ENCODE data around the gene MAGEF1. TPM values are rescaled to one million over a fixed set of nuclear protein-coding genes. Genes with fewer than 3 reads are reported as not detected.
A peak's percentile ranks its signal among the peaks of the same experiment; 100 is the strongest.
"Not testable (repeated sequence)": the region's sequence is repeated elsewhere in the genome, so short reads cannot be mapped to it uniquely, and the experiment has no call there.

MAGEF1 gene
- total and polyA plus RNA-seq, 5 donors from 2014 or later: 5.2 to 27.0 (median 20.2) TPM

GRCh38 chr3:184733971-184734608 lies 22.2 kb upstream of the MAGEF1 start:
- Histone ChIP-seq H3K4me3 (ENCODE audit: low read depth, low read length) (no peak overlapping the region), H3K27ac (ENCODE audit: insufficient read depth, low read length, poor library complexity, severe bottlenecking) (no peak overlapping the region), H3K27me3 (ENCODE audit: control insufficient read depth, insufficient read depth, low read length) (no peaks in the 10 kb centered on the region), H3K9me3 (ENCODE audit: control insufficient read depth in 2 of 2, low read length in 2 of 2) (no peaks in the 10 kb centered on the region), H3K36me3 (ENCODE audit: control insufficient read depth, insufficient read depth, low read length) (no peaks in the 10 kb centered on the region), H3K4me1 (ENCODE audit: control insufficient read depth, insufficient read depth, low read length, poor library complexity, severe bottlenecking) (no peaks in the 10 kb centered on the region)
- no peaks in the 10 kb centered on the region for H3K9me3 Mint-ChIP-seq
- no peak overlapping the region for H3K4me3 Mint-ChIP-seq
- no peak for DNase-seq
- no peak overlapping the region for H3K27ac Mint-ChIP-seq
- no peaks in the 10 kb centered on the region for H3K4me1 Mint-ChIP-seq
- H3K27me3 Mint-ChIP-seq: peaks cover 11% of the 10 kb centered on the region
- no peaks in the 10 kb centered on the region for H3K36me3 Mint-ChIP-seq
- ATAC-seq (ENCODE audit: low read depth in 2 of 2): no peak

DNA sequence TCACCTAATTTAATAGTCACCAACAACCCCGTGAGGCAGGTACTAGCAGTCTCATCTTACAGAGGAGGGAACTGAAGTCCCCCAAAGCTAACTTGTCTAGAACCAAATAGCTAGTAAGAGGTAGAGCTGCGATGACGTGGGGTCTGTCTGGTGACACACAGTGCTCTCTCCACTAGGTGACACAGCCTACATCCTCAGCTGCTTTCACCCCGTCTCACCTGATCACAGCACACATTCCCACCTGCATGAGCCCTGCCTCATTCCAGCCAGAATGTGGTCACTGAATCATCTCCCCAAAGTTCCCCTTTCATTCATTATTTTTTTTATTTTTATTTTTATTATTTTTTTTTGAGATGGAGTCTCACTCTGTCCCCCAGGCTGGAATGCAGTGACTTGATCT lies 21.3 kb upstream of the MAGEF1 start:
- Histone ChIP-seq H3K4me3 (ENCODE audit: low read depth, low read length) (no peak overlapping the region), H3K9me3 (ENCODE audit: control insufficient read depth in 2 of 2, low read length in 2 of 2) (no peaks in the 10 kb centered on the region), H3K27me3 (ENCODE audit: control insufficient read depth, insufficient read depth, low read length) (no peaks in the 10 kb centered on the region), H3K36me3 (ENCODE audit: control insufficient read depth, insufficient read depth, low read length) (no peaks in the 10 kb centered on the region), H3K27ac (ENCODE audit: insufficient read depth, low read length, poor library complexity, severe bottlenecking) (no peak overlapping the region), H3K4me1 (ENCODE audit: control insufficient read depth, insufficient read depth, low read length, poor library complexity, severe bottlenecking) (no peaks in the 10 kb centered on the region)
- no peak overlapping the region for H3K4me3 Mint-ChIP-seq
- H3K36me3 Mint-ChIP-seq: no peaks in the 10 kb centered on the region
- DNase-seq (no peak), ATAC-seq (ENCODE audit: low read depth in 2 of 2) (no peak)
- H3K9me3 Mint-ChIP-seq: no peaks in the 10 kb centered on the region
- no peaks in the 10 kb centered on the region for H3K4me1 Mint-ChIP-seq
- peaks cover 10% of the 10 kb centered on the region for H3K27me3 Mint-ChIP-seq
- no peak overlapping the region for H3K27ac Mint-ChIP-seq

DNA sequence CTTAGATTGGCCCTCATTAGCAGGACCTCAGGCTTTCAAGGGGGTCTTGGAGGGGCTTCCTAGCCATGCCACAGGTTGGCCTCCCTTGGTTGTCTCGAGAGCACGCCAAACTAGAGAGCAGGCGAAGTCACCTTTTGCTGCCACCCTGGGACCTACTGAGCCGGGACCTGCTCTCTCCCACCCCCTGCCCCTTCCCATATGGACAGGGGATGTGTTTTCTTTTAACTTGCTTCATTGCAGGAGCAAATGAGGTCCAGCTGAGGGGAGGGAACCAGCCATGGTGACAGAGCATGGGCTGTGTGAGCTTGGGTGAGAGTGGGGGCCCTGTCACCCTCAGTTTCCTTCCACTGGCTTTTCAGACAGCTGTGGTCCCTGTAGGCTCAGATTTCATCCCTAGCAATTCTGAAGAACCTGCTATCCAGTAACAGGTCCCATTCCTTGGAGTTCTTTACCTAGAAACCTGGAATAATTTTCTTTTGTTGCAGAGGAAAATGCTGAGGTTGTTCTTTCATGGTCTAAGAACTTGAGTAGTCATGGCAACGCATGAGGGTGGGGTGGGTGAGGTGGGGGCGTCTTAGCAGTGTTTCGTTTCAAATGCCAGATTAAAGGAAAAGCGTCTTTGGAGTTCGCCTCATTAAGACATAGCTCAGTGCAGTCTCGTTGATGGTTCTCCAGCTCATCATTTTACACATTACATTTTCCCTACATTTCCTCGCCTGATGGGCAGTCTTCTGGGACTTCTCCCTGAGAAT lies 20.1 kb upstream of the MAGEF1 start:
- no peaks in the 10 kb centered on the region for H3K4me1 Mint-ChIP-seq

DNA sequence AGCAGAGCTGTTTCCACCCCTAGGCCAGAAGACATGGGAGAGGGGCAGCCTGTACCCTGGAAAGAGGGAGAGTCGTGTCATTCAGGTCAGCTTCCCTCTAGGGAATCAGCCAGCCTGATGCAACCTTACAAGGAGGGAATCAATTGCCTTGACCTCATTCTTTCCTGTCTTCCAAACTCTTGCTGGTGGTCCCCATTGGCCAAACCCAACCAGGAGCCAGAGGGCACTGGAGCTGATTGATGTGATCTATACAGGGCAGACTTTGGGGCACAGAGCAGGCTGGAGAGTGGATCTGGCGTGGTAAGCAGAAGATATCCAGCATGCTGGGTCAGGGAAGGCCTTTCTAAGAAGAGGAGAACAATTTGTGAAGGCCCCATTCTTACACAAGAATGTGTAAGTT lies 19.1 kb upstream of the MAGEF1 start:
- no peak overlapping the region for H3K27ac Mint-ChIP-seq
- no peaks in the 10 kb centered on the region for H3K4me1 Mint-ChIP-seq
- Histone ChIP-seq H3K4me1 (ENCODE audit: control insufficient read depth, insufficient read depth, low read length, poor library complexity, severe bottlenecking) (no peaks in the 10 kb centered on the region), H3K27ac (ENCODE audit: insufficient read depth, low read length, poor library complexity, severe bottlenecking) (no peak overlapping the region), H3K4me3 (ENCODE audit: low read depth, low read length) (no peak overlapping the region), H3K27me3 (ENCODE audit: control insufficient read depth, insufficient read depth, low read length) (no peaks in the 10 kb centered on the region), H3K9me3 (ENCODE audit: control insufficient read depth in 2 of 2, low read length in 2 of 2) (no peaks in the 10 kb centered on the region), H3K36me3 (ENCODE audit: control insufficient read depth, insufficient read depth, low read length) (no peaks in the 10 kb centered on the region)
- H3K27me3 Mint-ChIP-seq: peaks cover 18% of the 10 kb centered on the region
- no peaks in the 10 kb centered on the region for H3K9me3 Mint-ChIP-seq
- no peaks in the 10 kb centered on the region for H3K36me3 Mint-ChIP-seq
- H3K4me3 Mint-ChIP-seq: no peak overlapping the region
- ATAC-seq (ENCODE audit: low read depth in 2 of 2) (no peak), DNase-seq (no peak)

More for the DNA sequence above, 20.1 kb upstream of the MAGEF1 start:
- Histone ChIP-seq H3K36me3 (ENCODE audit: control insufficient read depth, insufficient read depth, low read length) (no peaks in the 10 kb centered on the region), H3K4me3 (ENCODE audit: low read depth, low read length) (no peak overlapping the region), H3K4me1 (ENCODE audit: control insufficient read depth, insufficient read depth, low read length, poor library complexity, severe bottlenecking) (no peaks in the 10 kb centered on the region), H3K27ac (ENCODE audit: insufficient read depth, low read length, poor library complexity, severe bottlenecking) (no peak overlapping the region), H3K27me3 (ENCODE audit: control insufficient read depth, insufficient read depth, low read length) (no peaks in the 10 kb centered on the region), H3K9me3 (ENCODE audit: control insufficient read depth in 2 of 2, low read length in 2 of 2) (no peaks in the 10 kb centered on the region)
- Mint-ChIP-seq H3K9me3 (no peaks in the 10 kb centered on the region), H3K27me3 (peaks cover 10% of the 10 kb centered on the region), H3K4me3 (no peak overlapping the region), H3K27ac (no peak overlapping the region), H3K36me3 (no peaks in the 10 kb centered on the region)
- DNase-seq: no peak
- no peak for ATAC-seq (ENCODE audit: low read depth in 2 of 2)

DNA sequence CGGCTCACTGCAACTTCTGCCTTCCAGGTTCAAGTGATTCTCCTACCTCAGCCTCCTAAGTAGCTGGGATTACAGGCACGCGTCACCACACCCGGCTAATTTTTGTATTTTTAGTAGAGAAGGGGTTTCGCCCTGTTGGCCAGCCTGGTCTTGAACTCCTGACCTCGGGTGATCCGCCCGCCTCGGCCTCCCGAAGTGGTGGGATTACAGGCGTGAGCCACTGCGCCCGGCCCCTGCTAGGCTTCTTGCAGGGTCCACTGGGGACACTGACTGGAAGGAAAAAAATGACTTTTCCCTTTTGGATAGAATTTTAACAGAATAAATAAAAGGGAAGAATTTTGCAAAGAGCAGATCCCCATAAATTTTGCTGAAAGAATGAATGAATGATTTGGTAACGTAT lies 17.3 kb upstream of the MAGEF1 start:
- not testable (repeated sequence) for H3K27me3 ChIP-seq (ENCODE audit: control insufficient read depth, insufficient read depth, low read length); DNase-seq; H3K4me3 Mint-ChIP-seq; H3K9me3 ChIP-seq (ENCODE audit: control insufficient read depth in 2 of 2, low read length in 2 of 2); H3K36me3 Mint-ChIP-seq; H3K36me3 ChIP-seq (ENCODE audit: control insufficient read depth, insufficient read depth, low read length); H3K27ac Mint-ChIP-seq; H3K27ac ChIP-seq (ENCODE audit: insufficient read depth, low read length, poor library complexity, severe bottlenecking); H3K4me1 Mint-ChIP-seq; H3K9me3 Mint-ChIP-seq; ATAC-seq (ENCODE audit: low read depth in 2 of 2); H3K4me3 ChIP-seq (ENCODE audit: low read depth, low read length); H3K4me1 ChIP-seq (ENCODE audit: control insufficient read depth, insufficient read depth, low read length, poor library complexity, severe bottlenecking)
- H3K27me3 Mint-ChIP-seq: peaks cover 21% of the 10 kb centered on the region

- Mint-ChIP-seq H3K4me1 (no peaks in the 10 kb centered on the region), H3K9me3 (no peaks in the 10 kb centered on the region), H3K36me3 (no peaks in the 10 kb centered on the region), H3K27me3 (peaks cover 21% of the 10 kb centered on the region), H3K27ac (no peak overlapping the region), H3K4me3 (no peak overlapping the region)
- ATAC-seq (ENCODE audit: low read depth in 2 of 2): no peak
- Histone ChIP-seq H3K4me1 (ENCODE audit: control insufficient read depth, insufficient read depth, low read length, poor library complexity, severe bottlenecking) (no peaks in the 10 kb centered on the region), H3K27me3 (ENCODE audit: control insufficient read depth, insufficient read depth, low read length) (no peaks in the 10 kb centered on the region), H3K27ac (ENCODE audit: insufficient read depth, low read length, poor library complexity, severe bottlenecking) (no peak overlapping the region), H3K9me3 (ENCODE audit: control insufficient read depth in 2 of 2, low read length in 2 of 2) (no peaks in the 10 kb centered on the region), H3K4me3 (ENCODE audit: low read depth, low read length) (no peak overlapping the region), H3K36me3 (ENCODE audit: control insufficient read depth, insufficient read depth, low read length) (no peaks in the 10 kb centered on the region)
- DNase-seq: no peak
These were observed 16.2 kb upstream of the MAGEF1 start for GRCh38 chr3:184728010-184728527.

- no peaks in the 10 kb centered on the region for H3K4me1 Mint-ChIP-seq
- Histone ChIP-seq H3K4me1 (ENCODE audit: control insufficient read depth, insufficient read depth, low read length, poor library complexity, severe bottlenecking) (no peaks in the 10 kb centered on the region), H3K9me3 (ENCODE audit: control insufficient read depth in 2 of 2, low read length in 2 of 2) (no peaks in the 10 kb centered on the region), H3K4me3 (ENCODE audit: low read depth, low read length) (no peak overlapping the region), H3K27me3 (ENCODE audit: control insufficient read depth, insufficient read depth, low read length) (no peaks in the 10 kb centered on the region), H3K27ac (ENCODE audit: insufficient read depth, low read length, poor library complexity, severe bottlenecking) (no peak overlapping the region), H3K36me3 (ENCODE audit: control insufficient read depth, insufficient read depth, low read length) (no peaks in the 10 kb centered on the region)
- H3K27me3 Mint-ChIP-seq: peaks cover 21% of the 10 kb centered on the region
- peak overlapping the region in 1 of 3 donors; percentile 45 for H3K27ac Mint-ChIP-seq
- no peaks in the 10 kb centered on the region for H3K36me3 Mint-ChIP-seq
- no peak overlapping the region for H3K4me3 Mint-ChIP-seq
- ATAC-seq (ENCODE audit: low read depth in 2 of 2) (peak in 1 of 2 donors; percentile 45), DNase-seq (peak in 1 of 3 donors; percentile 55)
- no peaks in the 10 kb centered on the region for H3K9me3 Mint-ChIP-seq
These were observed 15.6 kb upstream of the MAGEF1 start for GRCh38 chr3:184727357-184728009.
